Measurements from ENCODE around the gene COBLL1.
A peak's percentile ranks its signal among the peaks of the same experiment; 100 is the strongest.

The COBLL1 gene, protein sequence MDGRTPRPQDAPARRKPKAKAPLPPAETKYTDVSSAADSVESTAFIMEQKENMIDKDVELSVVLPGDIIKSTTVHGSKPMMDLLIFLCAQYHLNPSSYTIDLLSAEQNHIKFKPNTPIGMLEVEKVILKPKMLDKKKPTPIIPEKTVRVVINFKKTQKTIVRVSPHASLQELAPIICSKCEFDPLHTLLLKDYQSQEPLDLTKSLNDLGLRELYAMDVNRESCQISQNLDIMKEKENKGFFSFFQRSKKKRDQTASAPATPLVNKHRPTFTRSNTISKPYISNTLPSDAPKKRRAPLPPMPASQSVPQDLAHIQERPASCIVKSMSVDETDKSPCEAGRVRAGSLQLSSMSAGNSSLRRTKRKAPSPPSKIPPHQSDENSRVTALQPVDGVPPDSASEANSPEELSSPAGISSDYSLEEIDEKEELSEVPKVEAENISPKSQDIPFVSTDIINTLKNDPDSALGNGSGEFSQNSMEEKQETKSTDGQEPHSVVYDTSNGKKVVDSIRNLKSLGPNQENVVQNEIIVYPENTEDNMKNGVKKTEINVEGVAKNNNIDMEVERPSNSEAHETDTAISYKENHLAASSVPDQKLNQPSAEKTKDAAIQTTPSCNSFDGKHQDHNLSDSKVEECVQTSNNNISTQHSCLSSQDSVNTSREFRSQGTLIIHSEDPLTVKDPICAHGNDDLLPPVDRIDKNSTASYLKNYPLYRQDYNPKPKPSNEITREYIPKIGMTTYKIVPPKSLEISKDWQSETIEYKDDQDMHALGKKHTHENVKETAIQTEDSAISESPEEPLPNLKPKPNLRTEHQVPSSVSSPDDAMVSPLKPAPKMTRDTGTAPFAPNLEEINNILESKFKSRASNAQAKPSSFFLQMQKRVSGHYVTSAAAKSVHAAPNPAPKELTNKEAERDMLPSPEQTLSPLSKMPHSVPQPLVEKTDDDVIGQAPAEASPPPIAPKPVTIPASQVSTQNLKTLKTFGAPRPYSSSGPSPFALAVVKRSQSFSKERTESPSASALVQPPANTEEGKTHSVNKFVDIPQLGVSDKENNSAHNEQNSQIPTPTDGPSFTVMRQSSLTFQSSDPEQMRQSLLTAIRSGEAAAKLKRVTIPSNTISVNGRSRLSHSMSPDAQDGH
- total RNA-seq = 0 to 1.9 (median 0.17) reads per million in 3 donors

DNA sequence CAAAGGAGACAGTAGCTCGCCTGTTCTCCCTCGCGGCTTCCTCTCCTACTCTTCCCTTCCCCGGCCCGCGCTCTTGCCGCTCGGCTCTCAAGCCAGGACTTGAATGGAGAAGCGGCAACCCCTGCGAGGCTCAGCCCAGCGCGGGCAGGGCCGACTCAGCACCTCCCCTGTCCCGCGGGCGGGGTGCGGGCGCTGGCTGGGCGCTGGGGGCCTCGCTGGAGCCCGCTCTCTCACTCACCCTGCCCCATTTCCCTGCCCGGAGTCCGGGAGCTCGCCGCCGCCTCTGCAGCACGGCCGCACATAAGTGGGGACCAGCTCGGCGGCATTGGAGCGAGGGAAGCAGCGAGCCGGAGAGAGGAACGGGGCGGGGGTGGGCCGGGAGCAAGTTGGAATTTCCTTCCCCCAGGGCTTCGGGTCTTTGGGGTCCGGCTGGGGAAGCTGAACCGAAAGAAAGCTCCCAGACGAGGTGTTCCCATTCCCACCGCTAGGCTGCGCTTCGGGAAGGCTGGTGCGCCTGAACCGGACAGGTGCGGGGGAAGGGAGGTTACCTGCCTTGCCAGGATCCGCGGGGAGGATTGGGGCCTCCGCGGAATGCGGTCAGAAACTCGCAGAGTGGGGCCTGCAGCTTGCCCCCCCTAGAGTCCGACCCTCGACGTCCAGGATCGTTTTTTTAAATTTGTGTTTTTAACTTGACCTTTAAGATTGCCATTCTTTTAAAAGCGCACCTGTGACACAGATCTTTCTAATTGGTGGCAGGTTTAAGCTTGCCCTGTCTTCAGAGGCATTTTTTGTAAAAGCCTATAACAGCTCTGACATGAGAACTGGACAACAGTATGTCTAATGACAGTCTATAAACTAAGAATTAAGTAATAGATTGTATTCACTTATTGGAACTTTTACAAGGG, at the start of gene COBLL1:
Gene COBLL1, minus strand, starts transcription at position 105 of the 905 bp plus-strand sequence. CDS start 627 bp downstream, outside the sequence.
- no peak within 1 kb of the TSS for H3K27ac ChIP-seq (ENCODE audit: insufficient read depth, low read length, poor library complexity, severe bottlenecking)
- no peaks in the 10 kb centered on the region for H3K4me1 ChIP-seq (ENCODE audit: control insufficient read depth, insufficient read depth, low read length, poor library complexity, severe bottlenecking)
- no peaks in the 10 kb centered on the region for H3K36me3 ChIP-seq (ENCODE audit: control insufficient read depth, insufficient read depth, low read length)
- H3K4me3 ChIP-seq (ENCODE audit: insufficient read depth, low read depth, low read length, poor library complexity, severe bottlenecking) = peak within 1 kb of the TSS; percentile 53
- no peaks in the 10 kb centered on the region for H3K9me3 ChIP-seq (ENCODE audit: control insufficient read depth, low read length)
- no peak for DNase-seq
- peaks cover 5% of the 10 kb centered on the region for H3K27me3 ChIP-seq (replicated peaks; ENCODE audit: control insufficient read depth, insufficient read depth, low read length, poor library complexity, severe bottlenecking)

- Histone ChIP-seq H3K9me3 (ENCODE audit: control insufficient read depth, low read length) (no peaks in the 10 kb centered on the region), H3K27ac (ENCODE audit: insufficient read depth, low read length, poor library complexity, severe bottlenecking) (no peak overlapping the region)
- no peak for DNase-seq
Observed at GRCh38 chr2:164890544-164890943, 48.9 kb upstream of the COBLL1 start.

DNA sequence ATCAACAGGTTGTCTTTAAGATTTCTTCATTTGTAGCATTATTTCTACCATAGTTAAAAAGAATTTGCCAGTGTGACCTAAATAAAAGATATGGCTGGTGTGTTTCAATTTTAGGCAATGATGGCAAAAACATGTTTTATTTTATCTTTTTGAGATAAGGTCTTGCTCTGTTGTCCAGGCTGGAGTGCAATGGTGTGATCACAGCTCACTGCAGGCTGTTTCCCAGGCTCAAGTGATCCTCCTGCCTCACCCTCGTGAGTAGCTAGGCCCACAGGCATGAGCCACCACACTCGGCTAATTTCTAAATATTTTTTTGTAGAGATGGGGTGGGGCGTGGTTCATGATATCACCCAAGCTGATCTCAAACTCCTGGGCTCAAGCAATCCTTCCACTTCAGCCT, 47.0 kb upstream of the COBLL1 start:
- no peaks in the 10 kb centered on the region for H3K9me3 ChIP-seq (ENCODE audit: control insufficient read depth, low read length)
- DNase-seq = no peak
- no peaks in the 10 kb centered on the region for H3K27me3 ChIP-seq (replicated peaks; ENCODE audit: control insufficient read depth, insufficient read depth, low read length, poor library complexity, severe bottlenecking)
- no peak overlapping the region for H3K4me3 ChIP-seq (ENCODE audit: insufficient read depth, low read depth, low read length, poor library complexity, severe bottlenecking)
- H3K27ac ChIP-seq (ENCODE audit: insufficient read depth, low read length, poor library complexity, severe bottlenecking) = no peak overlapping the region
- H3K4me1 ChIP-seq (ENCODE audit: control insufficient read depth, insufficient read depth, low read length, poor library complexity, severe bottlenecking) = no peaks in the 10 kb centered on the region
- no peaks in the 10 kb centered on the region for H3K36me3 ChIP-seq (ENCODE audit: control insufficient read depth, insufficient read depth, low read length)

More at GRCh38 chr2:164890544-164890943, 48.9 kb upstream of the COBLL1 start:
- no peaks in the 10 kb centered on the region for H3K36me3 ChIP-seq (ENCODE audit: control insufficient read depth, insufficient read depth, low read length)
- no peaks in the 10 kb centered on the region for H3K27me3 ChIP-seq (replicated peaks; ENCODE audit: control insufficient read depth, insufficient read depth, low read length, poor library complexity, severe bottlenecking)
- H3K4me3 ChIP-seq (ENCODE audit: insufficient read depth, low read depth, low read length, poor library complexity, severe bottlenecking) = no peak overlapping the region
- no peaks in the 10 kb centered on the region for H3K4me1 ChIP-seq (ENCODE audit: control insufficient read depth, insufficient read depth, low read length, poor library complexity, severe bottlenecking)

DNA sequence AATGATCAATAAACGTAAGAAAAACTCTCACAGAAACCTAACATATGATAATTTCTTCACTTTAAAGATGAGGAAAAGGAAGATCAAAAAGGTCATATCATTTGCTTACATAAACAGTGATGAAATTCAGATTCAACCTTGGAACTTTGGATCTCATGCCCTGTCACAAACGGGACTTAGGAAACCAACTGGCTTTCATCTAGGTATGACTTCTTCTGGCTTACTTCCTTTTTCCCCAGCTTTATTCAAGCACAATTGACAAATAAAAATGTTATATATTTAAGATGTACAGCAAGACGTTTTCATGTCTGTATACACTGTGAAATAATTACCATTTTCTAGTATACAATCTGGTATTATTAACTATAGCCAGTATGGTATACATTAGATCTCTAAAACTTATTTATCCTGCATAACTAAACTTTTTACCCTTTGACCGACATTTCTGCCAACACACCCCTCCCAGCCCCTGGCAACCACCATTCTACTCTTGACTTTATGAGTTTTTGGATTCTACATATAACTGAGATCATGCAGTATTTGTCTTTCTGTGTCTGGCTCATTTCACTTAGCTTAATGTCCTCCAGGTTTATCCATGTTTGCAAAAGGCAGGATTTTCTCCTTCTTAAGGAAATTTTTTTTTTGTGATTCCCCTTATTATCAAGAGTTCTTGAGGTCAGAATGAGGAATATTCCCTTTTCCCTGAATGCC, 46.0 kb upstream of the COBLL1 start:
- Histone ChIP-seq H3K27me3 (replicated peaks; ENCODE audit: control insufficient read depth, insufficient read depth, low read length, poor library complexity, severe bottlenecking) (no peaks in the 10 kb centered on the region), H3K27ac (ENCODE audit: insufficient read depth, low read length, poor library complexity, severe bottlenecking) (no peak overlapping the region), H3K36me3 (ENCODE audit: control insufficient read depth, insufficient read depth, low read length) (no peaks in the 10 kb centered on the region), H3K4me1 (ENCODE audit: control insufficient read depth, insufficient read depth, low read length, poor library complexity, severe bottlenecking) (no peaks in the 10 kb centered on the region), H3K4me3 (ENCODE audit: insufficient read depth, low read depth, low read length, poor library complexity, severe bottlenecking) (no peak overlapping the region), H3K9me3 (ENCODE audit: control insufficient read depth, low read length) (no peaks in the 10 kb centered on the region)
- no peak for DNase-seq

GRCh38 chr2:164882276-164882675, 40.7 kb upstream of the COBLL1 start:
- no peak for DNase-seq
- Histone ChIP-seq H3K9me3 (ENCODE audit: control insufficient read depth, low read length) (no peaks in the 10 kb centered on the region), H3K27me3 (replicated peaks; ENCODE audit: control insufficient read depth, insufficient read depth, low read length, poor library complexity, severe bottlenecking) (no peaks in the 10 kb centered on the region), H3K4me3 (ENCODE audit: insufficient read depth, low read depth, low read length, poor library complexity, severe bottlenecking) (no peak overlapping the region), H3K4me1 (ENCODE audit: control insufficient read depth, insufficient read depth, low read length, poor library complexity, severe bottlenecking) (no peaks in the 10 kb centered on the region), H3K36me3 (ENCODE audit: control insufficient read depth, insufficient read depth, low read length) (no peaks in the 10 kb centered on the region), H3K27ac (ENCODE audit: insufficient read depth, low read length, poor library complexity, severe bottlenecking) (no peak overlapping the region)

- no peak overlapping the region for H3K27ac ChIP-seq (ENCODE audit: insufficient read depth, low read length, poor library complexity, severe bottlenecking)
- no peak overlapping the region for H3K4me3 ChIP-seq (ENCODE audit: insufficient read depth, low read depth, low read length, poor library complexity, severe bottlenecking)
- DNase-seq = no peak
- H3K9me3 ChIP-seq (ENCODE audit: control insufficient read depth, low read length) = no peaks in the 10 kb centered on the region
- no peaks in the 10 kb centered on the region for H3K36me3 ChIP-seq (ENCODE audit: control insufficient read depth, insufficient read depth, low read length)
- no peaks in the 10 kb centered on the region for H3K4me1 ChIP-seq (ENCODE audit: control insufficient read depth, insufficient read depth, low read length, poor library complexity, severe bottlenecking)
- no peaks in the 10 kb centered on the region for H3K27me3 ChIP-seq (replicated peaks; ENCODE audit: control insufficient read depth, insufficient read depth, low read length, poor library complexity, severe bottlenecking)
Observed at GRCh38 chr2:164881524-164881923, 39.9 kb upstream of the COBLL1 start.

GRCh38 chr2:164879901-164880535, 38.4 kb upstream of the COBLL1 start:
- DNase-seq = no peak
- H3K4me1 ChIP-seq (ENCODE audit: control insufficient read depth, insufficient read depth, low read length, poor library complexity, severe bottlenecking) = no peaks in the 10 kb centered on the region
- no peaks in the 10 kb centered on the region for H3K27me3 ChIP-seq (replicated peaks; ENCODE audit: control insufficient read depth, insufficient read depth, low read length, poor library complexity, severe bottlenecking)
- no peaks in the 10 kb centered on the region for H3K9me3 ChIP-seq (ENCODE audit: control insufficient read depth, low read length)
- H3K4me3 ChIP-seq (ENCODE audit: insufficient read depth, low read depth, low read length, poor library complexity, severe bottlenecking) = no peak overlapping the region
- no peak overlapping the region for H3K27ac ChIP-seq (ENCODE audit: insufficient read depth, low read length, poor library complexity, severe bottlenecking)
- no peaks in the 10 kb centered on the region for H3K36me3 ChIP-seq (ENCODE audit: control insufficient read depth, insufficient read depth, low read length)

DNA sequence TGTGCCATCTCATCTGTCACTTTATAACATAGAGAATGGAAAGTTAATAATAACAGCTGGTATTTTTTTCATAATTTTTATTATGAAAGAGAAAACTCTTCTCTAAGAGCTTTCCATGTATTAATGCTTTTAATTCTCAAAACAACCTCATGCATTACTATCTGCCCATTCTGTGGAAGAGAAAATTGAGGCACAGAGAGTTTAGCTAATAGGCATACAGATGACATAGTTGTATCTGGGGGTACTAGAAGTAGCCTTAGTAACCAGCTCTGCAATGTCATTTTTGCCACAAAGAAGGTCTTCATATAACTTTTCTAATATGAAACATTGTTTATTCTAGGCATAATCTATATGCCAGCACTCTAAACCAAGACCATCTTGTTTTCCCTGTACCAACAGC, 36.3 kb upstream of the COBLL1 start:
- H3K4me1 ChIP-seq (ENCODE audit: control insufficient read depth, insufficient read depth, low read length, poor library complexity, severe bottlenecking) = no peaks in the 10 kb centered on the region
- H3K4me3 ChIP-seq (ENCODE audit: insufficient read depth, low read depth, low read length, poor library complexity, severe bottlenecking) = no peak overlapping the region
- no peak for DNase-seq
- H3K36me3 ChIP-seq (ENCODE audit: control insufficient read depth, insufficient read depth, low read length) = no peaks in the 10 kb centered on the region
- H3K27ac ChIP-seq (ENCODE audit: insufficient read depth, low read length, poor library complexity, severe bottlenecking) = no peak overlapping the region
- H3K9me3 ChIP-seq (ENCODE audit: control insufficient read depth, low read length) = no peaks in the 10 kb centered on the region
- no peaks in the 10 kb centered on the region for H3K27me3 ChIP-seq (replicated peaks; ENCODE audit: control insufficient read depth, insufficient read depth, low read length, poor library complexity, severe bottlenecking)
